Measurements from ENCODE around the gene ZNF718. TPM values are rescaled to one million over a fixed set of nuclear protein-coding genes. Genes with fewer than 3 reads are reported as not detected.
"Not testable (repeated sequence)": the region's sequence is repeated elsewhere in the genome, so short reads cannot be mapped to it uniquely, and the experiment has no call there.

Gene ZNF718
- total RNA-seq, 8 experiments from 2014 or later, result 5.4 to 12.5 (median 7.9) TPM

DNA sequence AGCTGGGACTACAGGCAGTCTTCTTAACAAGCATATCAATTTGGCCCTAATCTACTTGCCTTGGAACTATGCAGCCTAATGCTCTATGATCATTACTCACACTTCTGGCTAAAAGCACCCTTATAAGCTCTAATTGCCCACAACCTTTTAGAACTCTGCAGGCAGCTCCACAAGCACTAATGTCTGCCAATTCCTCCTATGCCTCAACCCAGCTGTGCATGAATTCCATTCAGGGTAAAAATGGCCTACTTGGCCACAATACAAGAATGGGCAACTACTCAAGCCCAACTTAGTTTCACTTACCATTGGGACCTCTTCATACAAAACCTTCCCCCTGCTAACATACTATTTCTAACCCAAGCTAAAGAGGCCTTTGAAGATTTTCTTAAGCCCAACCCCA lies 51.7 kb downstream of the ZNF718 start:
- in situ Hi-C loops (cut with MboI; ENCODE audit: low pct_unique_long_range_greater_than_20kb in 2 of 9, low sequenced_read_pairs in 9 of 9, unreplicated experiment in 9 of 9), result no loop called here
- no peaks in the 10 kb centered on the region for H3K4me1 ChIP-seq (replicated peaks in 1 of 2)
- no peak overlapping the region for H3K4me3 ChIP-seq
- no peak overlapping the region for H3K27ac ChIP-seq
- no peak for ATAC-seq (replicated peaks in 6 of 8)

DNA sequence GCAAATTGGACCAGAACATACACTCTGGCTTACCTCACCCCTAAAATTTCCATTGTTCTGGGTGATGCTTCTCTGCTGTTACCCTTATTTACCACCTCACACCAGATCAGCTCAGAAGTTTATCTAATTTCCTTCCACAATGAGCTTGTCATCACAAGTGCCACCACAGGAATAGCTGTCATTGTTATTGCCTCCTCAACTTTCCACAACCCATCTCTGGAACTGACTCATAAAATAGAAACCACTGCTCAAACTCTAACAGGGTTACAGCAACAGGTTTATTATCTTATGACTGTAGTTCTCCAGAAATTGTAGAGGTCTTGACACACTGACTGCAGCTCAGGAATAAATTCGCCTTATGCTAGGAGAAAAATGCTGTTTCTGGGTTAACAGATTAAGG lies 52.7 kb downstream of the ZNF718 start:
- no peak overlapping the region for H3K4me3 ChIP-seq
- no peak overlapping the region for H3K27ac ChIP-seq
- in situ Hi-C loops (cut with MboI; ENCODE audit: low pct_unique_long_range_greater_than_20kb in 2 of 9, low sequenced_read_pairs in 9 of 9, unreplicated experiment in 9 of 9), result no loop called here
- no peaks in the 10 kb centered on the region for H3K4me1 ChIP-seq (replicated peaks in 1 of 2)
- WGBS, 10 experiments, result 38 to 100% (median 56%) methylated on average over 1 of the region's 1 CpG; no CpG with 5 or more reads in 4 of the 10 experiments
- ATAC-seq (replicated peaks in 6 of 8), result no peak

DNA sequence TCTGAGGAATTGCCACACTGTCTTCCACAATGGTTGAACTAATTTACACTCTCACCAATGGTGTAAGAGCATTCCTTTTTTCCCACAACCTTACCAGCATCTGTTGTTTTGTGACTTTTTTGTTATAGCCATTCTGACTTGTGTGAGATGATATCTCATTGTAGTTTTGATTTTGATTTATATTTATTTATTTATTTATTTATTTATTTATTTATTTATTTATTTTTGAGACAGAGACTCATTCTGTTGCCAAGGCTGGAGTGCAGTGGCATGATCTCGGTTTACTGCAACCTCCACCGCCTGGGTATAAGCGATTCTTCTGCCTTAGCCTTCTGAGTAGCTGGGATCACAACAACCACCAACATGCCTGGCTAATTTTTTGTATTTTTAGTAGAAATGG lies 57.9 kb downstream of the ZNF718 start:
- ATAC-seq (replicated peaks in 6 of 8); H3K4me3 ChIP-seq; H3K4me1 ChIP-seq (replicated peaks in 1 of 2); H3K27ac ChIP-seq; in situ Hi-C loops (cut with MboI; ENCODE audit: low pct_unique_long_range_greater_than_20kb in 2 of 9, low sequenced_read_pairs in 9 of 9, unreplicated experiment in 9 of 9): not testable (repeated sequence)
- 83 to 100% (median 97%) methylated on average over 1 to 3 of the region's 3 CpGs; no CpG with 5 or more reads in 4 of the 10 experiments for WGBS, 10 experiments

DNA sequence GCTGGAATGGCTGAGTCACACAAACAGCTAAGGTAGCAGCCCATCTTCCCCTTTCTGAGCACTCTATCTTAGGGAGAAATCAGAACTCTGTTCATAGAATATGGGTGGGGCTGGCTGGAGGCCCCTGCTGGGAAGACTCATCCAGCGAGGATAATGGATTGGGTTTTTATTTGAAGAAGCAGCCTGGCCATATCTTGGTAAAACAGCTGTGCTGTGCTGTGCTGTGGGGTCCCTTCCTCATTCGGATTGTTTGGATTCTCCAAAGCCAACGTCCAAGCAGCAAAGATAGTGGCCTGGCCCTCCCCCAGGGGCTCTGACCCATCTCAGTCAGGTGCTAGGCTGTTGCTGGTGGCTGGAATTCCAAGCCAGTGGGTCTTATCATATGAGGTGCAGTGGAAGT lies 63.8 kb downstream of the ZNF718 start:
- Histone ChIP-seq H3K27ac (no peak overlapping the region), H3K4me1 (replicated peaks in 1 of 2) (no peaks in the 10 kb centered on the region), H3K4me3 (no peak overlapping the region)
- 51 to 90% (median 71%) methylated on average over 2 to 3 of the region's 3 CpGs; no CpG with 5 or more reads in 6 of the 10 experiments for WGBS, 10 experiments
- ATAC-seq (replicated peaks in 6 of 8), result no peak
- in situ Hi-C loops (cut with MboI; ENCODE audit: low pct_unique_long_range_greater_than_20kb in 2 of 9, low sequenced_read_pairs in 9 of 9, unreplicated experiment in 9 of 9), result no loop called here

DNA sequence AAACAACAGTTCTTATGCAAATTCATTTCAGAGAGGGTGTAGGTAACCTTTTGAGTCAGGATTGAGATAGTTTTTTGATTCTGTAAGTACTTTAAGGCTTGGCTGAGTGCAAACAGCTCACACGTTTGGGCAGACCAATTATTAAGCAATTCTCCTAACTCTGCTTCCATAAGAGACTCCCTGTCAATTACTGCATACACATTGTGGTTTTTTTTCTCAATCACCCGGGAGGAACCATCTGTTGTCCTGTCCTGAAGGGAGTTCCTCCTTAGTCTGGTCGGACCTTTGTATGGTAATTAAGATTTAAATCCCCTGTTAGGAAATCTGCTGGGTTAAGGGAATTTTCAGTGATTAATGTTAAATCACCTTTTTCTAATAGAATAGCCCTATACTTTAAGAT lies 70.9 kb downstream of the ZNF718 start:
- H3K4me1 ChIP-seq (replicated peaks in 1 of 2); H3K27ac ChIP-seq; in situ Hi-C loops (cut with MboI; ENCODE audit: low pct_unique_long_range_greater_than_20kb in 2 of 9, low sequenced_read_pairs in 9 of 9, unreplicated experiment in 9 of 9); H3K4me3 ChIP-seq: not testable (repeated sequence)
- ATAC-seq (replicated peaks in 6 of 8), result peak in 2 of 8 experiments; percentile 31 to 48
- WGBS, 10 experiments, result 20 to 100% (median 79%) methylated on average over 1 to 3 of the region's 3 CpGs; no CpG with 5 or more reads in 1 of the 10 experiments

DNA sequence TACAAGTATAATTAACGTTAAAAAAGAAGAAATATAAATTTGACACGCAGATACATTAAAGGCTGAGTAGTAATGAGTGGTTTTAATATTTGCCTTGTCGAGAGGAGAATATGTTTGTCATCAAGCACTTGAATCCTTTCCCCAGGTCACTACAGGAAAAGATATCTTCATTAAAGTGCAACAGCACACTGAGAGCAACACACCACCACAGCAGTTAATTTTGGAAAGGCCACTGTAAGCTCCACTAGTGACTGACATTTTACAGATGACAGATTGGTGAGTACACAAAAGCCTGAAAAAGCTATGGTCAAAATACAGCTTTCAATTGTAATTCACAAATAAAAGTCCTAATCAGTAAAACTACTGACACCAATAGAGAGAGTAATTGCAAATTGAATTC lies 76.6 kb downstream of the ZNF718 start:
- Histone ChIP-seq H3K4me1 (replicated peaks in 1 of 2) (no peaks in the 10 kb centered on the region), H3K27ac (no peak overlapping the region), H3K4me3 (no peak overlapping the region)
- in situ Hi-C loops (cut with MboI; ENCODE audit: low pct_unique_long_range_greater_than_20kb in 2 of 9, low sequenced_read_pairs in 9 of 9, unreplicated experiment in 9 of 9), result no loop called here
- ATAC-seq (replicated peaks in 6 of 8), result no peak
- 42 to 96% (median 79%) methylated on average over 2 to 3 of the region's 3 CpGs for WGBS, 10 experiments

DNA sequence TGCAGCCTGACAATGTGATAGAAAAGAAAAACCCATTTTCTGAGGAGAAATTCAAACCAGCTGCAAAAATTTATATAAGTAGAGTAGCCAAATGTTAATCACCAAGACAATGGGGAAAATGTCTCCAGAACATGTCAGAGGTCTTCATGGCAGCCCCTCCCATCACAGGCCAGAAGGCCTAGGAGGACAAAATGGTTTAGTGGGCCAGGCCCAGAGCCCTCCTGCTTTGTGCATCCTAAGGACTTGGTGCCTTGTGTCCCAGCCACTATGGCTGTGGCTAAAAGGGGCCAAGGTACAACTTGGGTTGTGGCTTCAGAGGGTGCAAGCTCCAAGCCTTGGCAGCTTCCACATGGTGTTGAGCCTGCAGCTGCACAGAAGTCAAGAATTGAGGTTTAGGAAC lies 78.5 kb downstream of the ZNF718 start:
- in situ Hi-C loops (cut with MboI; ENCODE audit: low pct_unique_long_range_greater_than_20kb in 2 of 9, low sequenced_read_pairs in 9 of 9, unreplicated experiment in 9 of 9), result not testable (repeated sequence)

DNA sequence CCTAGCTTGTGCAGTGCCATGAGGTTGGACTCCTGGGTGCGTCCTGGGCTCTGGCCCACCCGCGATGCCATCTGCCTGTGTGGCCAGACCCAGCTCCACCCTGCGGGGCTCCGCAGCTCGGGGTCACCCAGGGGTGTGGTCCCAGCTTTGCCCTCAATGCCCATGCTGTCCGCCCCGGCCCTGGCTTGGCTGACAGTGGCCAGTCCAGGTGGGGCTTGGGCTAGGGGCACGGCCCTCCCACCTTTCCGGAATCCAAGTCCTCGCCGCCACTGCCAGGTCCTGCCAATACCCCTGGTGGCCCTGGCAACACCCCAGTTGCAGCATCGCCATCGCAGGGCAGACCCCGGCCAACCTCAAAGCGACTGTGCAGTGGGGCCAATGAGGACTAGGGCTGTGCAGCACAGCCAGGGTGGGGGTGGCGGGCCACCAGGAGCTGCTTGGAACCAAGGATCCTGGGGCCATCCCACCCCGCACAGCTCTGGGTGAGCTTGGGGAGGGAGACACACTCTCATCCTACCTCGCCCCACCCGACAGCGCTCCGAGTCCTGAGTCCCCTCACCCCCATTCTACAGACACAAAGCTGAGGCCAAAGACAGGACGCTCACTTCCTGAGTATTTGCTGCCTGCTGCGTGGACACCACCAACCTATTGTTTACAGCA lies 80.9 kb downstream of the ZNF718 start:
- 80 to 100% (median 83%) methylated on average over 1 to 3 of the region's 24 CpGs; no CpG with 5 or more reads in 7 of the 10 experiments for WGBS, 10 experiments
- in situ Hi-C loops (cut with MboI; ENCODE audit: low pct_unique_long_range_greater_than_20kb in 2 of 9, low sequenced_read_pairs in 9 of 9, unreplicated experiment in 9 of 9), result no loop called here
- Histone ChIP-seq H3K4me3 (no peak overlapping the region), H3K4me1 (replicated peaks in 1 of 2) (no peaks in the 10 kb centered on the region), H3K27ac (no peak overlapping the region)
- no peak for ATAC-seq (replicated peaks in 6 of 8)

More for the DNA sequence above, 78.5 kb downstream of the ZNF718 start:
- not testable (repeated sequence) for H3K4me1 ChIP-seq (replicated peaks in 1 of 2); ATAC-seq (replicated peaks in 6 of 8); H3K4me3 ChIP-seq; H3K27ac ChIP-seq

DNA sequence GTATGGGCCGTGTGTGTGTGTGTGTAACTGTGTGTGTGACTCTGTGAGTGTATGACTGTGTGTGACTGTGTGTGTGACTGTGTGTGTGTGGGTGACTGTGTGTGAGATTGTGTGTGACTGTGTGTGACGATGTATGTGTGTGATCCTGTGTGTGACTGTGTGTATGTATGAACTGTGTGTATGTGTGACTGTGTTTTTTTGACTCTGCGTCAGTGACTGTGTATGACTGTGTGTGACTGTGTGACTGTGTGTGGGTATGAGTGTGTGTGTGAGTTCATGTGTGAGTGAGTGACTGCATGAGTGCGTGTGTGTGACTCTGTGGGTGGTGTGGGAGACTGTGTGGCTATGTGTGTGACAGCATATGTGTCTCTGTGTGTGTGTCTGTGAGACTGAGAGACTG lies 81.8 kb downstream of the ZNF718 start:
- H3K4me1 ChIP-seq (replicated peaks in 1 of 2), result no peaks in the 10 kb centered on the region
- in situ Hi-C loops (cut with MboI; ENCODE audit: low pct_unique_long_range_greater_than_20kb in 2 of 9, low sequenced_read_pairs in 9 of 9, unreplicated experiment in 9 of 9), result no loop called here
- 50 to 100% (median 90%) methylated on average over 1 to 2 of the region's 4 CpGs; no CpG with 5 or more reads in 7 of the 10 experiments for WGBS, 10 experiments
- no peak for ATAC-seq (replicated peaks in 6 of 8)
- no peak overlapping the region for H3K27ac ChIP-seq
- H3K4me3 ChIP-seq, result no peak overlapping the region

DNA sequence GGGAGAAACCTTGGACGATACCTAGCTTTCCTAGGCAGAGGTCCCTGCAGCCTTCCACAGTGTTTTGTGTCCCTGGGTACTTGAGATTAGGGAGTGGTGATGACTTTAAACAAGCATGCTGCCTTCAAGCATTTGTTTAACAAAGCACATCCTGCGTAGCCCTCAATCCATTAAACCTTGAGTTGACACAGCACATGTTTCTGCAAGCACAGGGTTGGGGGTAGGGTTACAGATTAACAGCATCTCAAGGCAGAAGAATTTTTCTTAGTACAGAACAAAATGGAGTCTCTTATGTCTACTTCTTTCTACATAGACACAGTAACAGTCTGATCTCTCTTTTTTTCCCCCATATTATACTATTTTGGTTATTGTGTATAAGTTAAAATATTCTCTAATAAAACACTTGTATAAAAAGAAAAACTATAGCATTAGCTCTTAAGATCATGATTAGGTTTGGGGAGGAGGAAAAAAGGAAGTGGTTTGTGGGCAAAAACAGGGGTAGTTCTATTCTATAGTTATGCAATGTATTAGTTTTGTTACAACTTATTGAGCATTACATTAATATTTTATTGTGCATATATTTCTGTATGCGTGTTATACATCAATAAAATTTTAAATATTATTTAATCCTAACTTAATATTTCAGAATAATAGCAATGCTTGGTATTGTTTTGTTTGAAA lies 84.3 kb downstream of the ZNF718 start:
- 50 to 100% (median 64%) methylated on average over 1 to 3 of the region's 3 CpGs; no CpG with 5 or more reads in 1 of the 10 experiments for WGBS, 10 experiments
- H3K4me1 ChIP-seq (replicated peaks in 1 of 2); H3K27ac ChIP-seq; in situ Hi-C loops (cut with MboI; ENCODE audit: low pct_unique_long_range_greater_than_20kb in 2 of 9, low sequenced_read_pairs in 9 of 9, unreplicated experiment in 9 of 9); ATAC-seq (replicated peaks in 6 of 8); H3K4me3 ChIP-seq: not testable (repeated sequence)

DNA sequence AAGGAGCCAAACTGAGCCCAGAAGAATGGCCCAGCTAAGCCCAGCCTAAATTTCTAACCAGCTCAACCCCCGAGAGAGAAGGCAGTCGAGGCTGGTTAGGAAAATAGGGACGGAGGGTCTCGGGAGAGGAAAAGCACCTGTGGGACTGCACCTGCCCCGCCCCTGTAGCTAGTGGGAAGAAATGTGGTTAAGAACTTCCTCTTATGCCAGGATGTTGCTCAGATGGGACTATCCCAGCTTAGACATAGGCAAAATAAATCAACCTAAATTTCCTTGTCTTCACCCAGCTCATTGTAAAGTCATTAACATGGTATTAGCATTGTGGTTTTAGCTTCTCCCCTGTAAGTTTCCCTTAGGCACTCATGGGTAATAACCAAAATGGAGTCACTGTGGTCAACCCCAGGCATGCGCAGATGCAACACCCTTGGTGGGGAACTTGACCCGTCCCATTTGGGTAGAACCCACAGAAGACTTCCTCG lies 86.8 kb downstream of the ZNF718 start:
- H3K4me1 ChIP-seq (replicated peaks in 1 of 2), result no peaks in the 10 kb centered on the region
- WGBS, 10 experiments, result 50 to 97% (median 85%) methylated on average over 1 to 8 of the region's 8 CpGs; no CpG with 5 or more reads in 2 of the 10 experiments
- H3K27ac ChIP-seq, result no peak overlapping the region
- in situ Hi-C loops (cut with MboI; ENCODE audit: low pct_unique_long_range_greater_than_20kb in 2 of 9, low sequenced_read_pairs in 9 of 9, unreplicated experiment in 9 of 9), result no loop called here
- ATAC-seq (replicated peaks in 6 of 8), result no peak
- H3K4me3 ChIP-seq, result no peak overlapping the region

DNA sequence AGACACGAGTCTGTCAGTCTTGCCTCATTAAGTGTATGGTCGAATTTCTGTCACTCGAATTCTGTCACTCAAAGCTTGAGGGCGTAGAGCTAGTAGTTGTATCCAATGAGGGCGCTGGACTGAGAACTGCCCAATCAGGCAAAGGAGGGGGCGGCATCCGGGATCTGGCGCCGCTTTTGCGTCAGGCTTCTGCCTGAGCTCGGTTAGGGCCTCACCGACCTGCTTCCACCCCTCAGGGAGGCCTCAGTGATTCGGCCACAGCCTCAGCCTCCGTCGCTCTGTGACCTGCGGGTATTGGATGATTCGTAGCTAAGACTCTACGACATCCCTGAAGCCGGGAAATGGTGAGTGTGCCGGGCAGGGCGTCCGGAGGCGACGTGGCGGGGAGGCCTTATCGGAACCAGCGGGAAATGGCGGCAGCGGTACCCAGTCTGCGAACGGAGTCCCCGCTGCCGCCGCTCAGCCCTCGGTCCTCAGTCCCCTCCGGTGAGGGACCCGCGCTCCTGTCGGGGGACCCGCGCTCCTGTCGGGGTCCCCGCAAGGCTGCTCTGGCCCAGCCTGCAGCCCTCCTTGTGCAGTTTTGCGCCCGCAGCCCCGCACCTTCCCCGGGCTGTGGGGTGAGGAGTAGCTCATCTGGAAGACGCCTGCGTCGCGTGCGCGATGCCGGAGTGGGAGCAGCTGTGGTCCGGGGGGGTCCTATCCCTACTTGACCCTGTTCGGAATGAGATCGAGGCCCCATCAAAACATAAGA lies 88.3 kb downstream of the ZNF718 start:
- no peak overlapping the region for H3K27ac ChIP-seq
- peak in 6 of 8 experiments; percentile 58 to 99 (median 97) for ATAC-seq (replicated peaks in 6 of 8)
- no peaks in the 10 kb centered on the region for H3K4me1 ChIP-seq (replicated peaks in 1 of 2)
- H3K4me3 ChIP-seq, result peak overlapping the region in 4 of 5 donors; percentile 24 to 39 (median 27)
- in situ Hi-C loops (cut with MboI; ENCODE audit: low pct_unique_long_range_greater_than_20kb in 2 of 9, low sequenced_read_pairs in 9 of 9, unreplicated experiment in 9 of 9), result no loop called here
- WGBS, 10 experiments, result 0 to 93% (median 25%) methylated on average over 2 to 35 of the region's 57 CpGs; no CpG with 5 or more reads in 1 of the 10 experiments

DNA sequence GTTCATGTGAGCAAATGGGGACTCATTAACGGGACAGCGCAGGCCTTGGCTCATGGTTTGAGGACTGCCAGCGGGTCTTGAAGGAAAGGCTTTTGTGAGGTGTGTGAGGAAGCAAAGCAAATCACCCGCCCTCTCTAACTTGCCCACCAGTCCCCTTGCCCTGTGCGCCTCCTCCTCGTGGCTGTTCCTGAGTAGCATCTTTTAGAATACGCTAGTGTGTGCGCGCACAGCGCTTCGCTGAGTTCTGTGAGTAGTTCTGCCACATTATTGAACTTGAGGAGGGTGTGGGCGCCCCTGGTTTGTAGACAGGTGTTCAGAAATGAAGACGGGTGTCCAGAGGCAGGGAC lies 88.9 kb downstream of the ZNF718 start:
- H3K4me1 ChIP-seq (replicated peaks in 1 of 2); in situ Hi-C loops (cut with MboI; ENCODE audit: low pct_unique_long_range_greater_than_20kb in 2 of 9, low sequenced_read_pairs in 9 of 9, unreplicated experiment in 9 of 9); H3K27ac ChIP-seq: not testable (repeated sequence)
- peak in 3 of 8 experiments; percentile 9 to 20 (median 9) for ATAC-seq (replicated peaks in 6 of 8)
- 18 to 83% (median 76%) methylated on average over 2 to 9 of the region's 13 CpGs; no CpG with 5 or more reads in 5 of the 10 experiments for WGBS, 10 experiments
- H3K4me3 ChIP-seq, result peak overlapping the region in 4 of 5 donors; percentile 24 to 39 (median 27)
